AG09319 (cell line): Measurements from ENCODE around the gene CHST11.
"Not testable (repeated sequence)": the region's sequence is repeated elsewhere in the genome, so short reads cannot be mapped to it uniquely, and the experiment has no call there.

Experiments used
- DNase-seq: peaks from one replicate; pipeline ENCODE4 v3.0.0-alpha.2; 2010; ENCODE audit warnings: low read depth; ENCODE audit errors: extremely low read depth
- CTCF ChIP-seq: IDR thresholded peaks from 2 replicates; pipeline ENCODE4 v1.5.1; 2011; ENCODE audit warnings: low read depth, mild to moderate bottlenecking, inconsistent platforms, low read length, moderate library complexity

CHST11 gene

GRCh38 chr12:104793968-104794367, 337.2 kb downstream of the CHST11 start:
- TF ChIP-seq CTCF: no peak
- DNase-seq: no peak

DNA sequence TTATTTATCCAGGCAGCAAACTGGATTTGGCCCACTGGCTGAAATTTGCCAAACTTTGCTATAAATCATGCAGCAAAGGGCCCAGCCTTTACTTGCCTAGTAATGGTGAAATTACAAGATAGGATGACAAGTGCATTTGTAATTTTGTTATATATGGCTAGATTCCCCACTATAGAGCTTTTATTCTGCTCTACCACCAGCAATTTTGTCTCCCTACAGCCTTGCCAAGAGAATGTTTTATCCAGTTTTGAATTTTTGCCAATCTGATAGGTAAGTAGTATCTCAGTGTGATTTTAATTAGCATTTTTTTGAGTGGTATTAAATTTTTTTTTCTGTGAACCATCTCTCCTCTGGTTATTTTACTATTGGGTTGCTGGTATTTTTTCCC, 339.7 kb downstream of the CHST11 start:
- no peak for TF ChIP-seq CTCF

GRCh38 chr12:104799458-104799857, 342.7 kb downstream of the CHST11 start:
- DNase-seq: no peak
- TF ChIP-seq CTCF: no peak

More for the DNA sequence above, 339.7 kb downstream of the CHST11 start:
- no peak for DNase-seq

DNA sequence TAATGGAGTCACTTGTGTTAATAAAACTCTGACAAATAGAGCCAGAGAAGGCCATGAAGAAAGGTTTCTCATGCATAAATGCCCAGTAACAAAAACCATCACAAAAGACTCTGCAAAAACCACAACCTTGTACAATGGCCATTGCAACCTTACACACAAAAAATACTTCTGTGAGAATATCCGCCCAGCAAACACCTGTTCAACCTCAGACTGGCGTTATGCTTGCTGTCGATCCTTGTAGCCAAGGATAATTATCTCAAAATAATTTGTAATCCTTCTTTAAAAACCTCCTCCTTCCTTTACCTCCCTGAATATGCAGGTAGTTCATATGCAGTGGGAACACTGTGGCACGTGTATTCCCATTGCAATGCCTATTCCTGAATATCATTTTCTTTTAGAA, 344.3 kb downstream of the CHST11 start:
- no peak for TF ChIP-seq CTCF
- no peak for DNase-seq

GRCh38 chr12:104801427-104801826, 344.7 kb downstream of the CHST11 start:
- DNase-seq: no peak
- no peak for TF ChIP-seq CTCF

DNA sequence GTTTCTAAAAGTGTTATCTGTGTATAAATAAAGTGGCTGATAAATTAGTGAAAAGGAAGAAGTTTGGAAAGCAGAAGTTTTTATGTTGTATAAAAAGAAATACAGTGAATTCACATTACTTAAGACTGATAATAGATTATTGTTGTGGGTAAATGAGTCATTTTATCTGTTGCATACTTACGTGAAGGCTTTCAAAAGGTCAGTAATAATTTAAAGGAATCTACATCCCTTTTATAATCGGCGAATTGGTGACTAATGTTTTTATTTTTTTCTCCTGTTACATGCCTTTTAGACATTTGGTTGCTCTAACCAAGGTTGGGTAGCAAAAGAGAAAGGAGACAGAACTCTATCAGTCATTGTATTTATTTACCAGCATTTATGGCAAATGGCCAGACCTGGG, 345.5 kb downstream of the CHST11 start:
- no peak for TF ChIP-seq CTCF
- no peak for DNase-seq

DNA sequence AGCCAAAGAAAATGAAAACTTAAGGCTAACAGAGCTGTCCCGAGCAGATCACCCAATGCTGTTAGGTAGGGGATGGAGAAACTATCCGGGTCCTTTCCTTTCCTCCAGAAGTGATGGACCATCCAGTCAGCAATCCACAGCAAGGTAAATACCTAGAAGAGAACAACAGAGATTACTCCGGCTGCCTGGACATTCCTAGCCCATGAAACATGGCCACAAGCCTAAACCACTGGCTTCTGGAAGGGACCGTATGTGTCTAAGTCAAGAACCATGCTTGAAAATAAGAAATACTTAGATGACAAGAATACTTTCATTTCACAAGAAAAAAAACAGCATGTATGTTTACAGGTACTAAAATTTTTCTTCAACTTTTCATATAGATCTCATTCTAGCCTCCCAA, 348.4 kb downstream of the CHST11 start:
- no peak for DNase-seq

DNA sequence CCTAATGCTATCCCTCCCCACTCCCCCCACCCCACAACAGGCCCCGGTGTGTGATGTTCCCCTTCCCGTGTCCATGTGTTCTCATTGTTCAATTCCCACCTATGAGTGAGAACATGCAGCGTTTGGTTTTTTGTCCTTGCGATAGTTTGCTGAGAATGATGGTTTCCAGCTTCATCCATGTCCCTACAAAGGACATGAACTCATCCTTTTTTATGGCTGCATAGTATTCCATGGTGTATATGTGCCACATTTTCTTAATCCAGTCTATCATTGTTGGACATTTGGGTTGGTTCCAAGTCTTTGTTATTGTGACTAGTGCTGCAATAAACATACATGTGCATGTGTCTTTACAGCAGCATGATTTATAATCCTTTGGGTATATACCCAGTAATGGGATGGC, 349.4 kb downstream of the CHST11 start:
- DNase-seq: not testable (repeated sequence)

More for the DNA sequence above, 348.4 kb downstream of the CHST11 start:
- TF ChIP-seq CTCF: no peak
